Calu3 (cell line): ENCODE measurements around the gene AAGAB. TPM values are rescaled to one million over a fixed set of nuclear protein-coding genes. Genes with fewer than 3 reads are reported as not detected.
"Not testable (repeated sequence)": the region's sequence is repeated elsewhere in the genome, so short reads cannot be mapped to it uniquely, and the experiment has no call there.

ENCODE experiments used
- BruUV-seq: library from RNA; stranded (reverse); fragments of 400-500 nt; replicated peaks from 2 replicates; lab custom pipeline; 2021; lab: Mats Ljungman, UMichigan
- CTCF ChIA-PET: fragments of 300-600 bp; sonication (Branson Sonifier 250); formaldehyde crosslinking; loops from one replicate; lab custom pipeline; 2022; ENCODE audit warnings: antibody characterized with exemption; lab: Charles Lee
- DNase-seq: peaks from one replicate; pipeline ENCODE4 v3.0.0; 2022
- H3K27ac Mint-ChIP-seq: one replicate; pipeline ENCODE4 v1.8.0; 2022; ENCODE audit warnings: mixed read lengths; ENCODE audit not compliant: unreplicated experiment
- H3K27me3 Mint-ChIP-seq: one replicate; pipeline ENCODE4 v1.8.0; 2022; ENCODE audit warnings: mixed read lengths; ENCODE audit not compliant: unreplicated experiment
- H3K36me3 Mint-ChIP-seq: one replicate; pipeline ENCODE4 v1.8.0; 2022; ENCODE audit warnings: mild to moderate bottlenecking, moderate library complexity, mixed read lengths; ENCODE audit not compliant: insufficient read depth, unreplicated experiment
- H3K4me1 Mint-ChIP-seq: one replicate; pipeline ENCODE4 v1.8.0; 2022; ENCODE audit warnings: mild to moderate bottlenecking, low read depth, mixed read lengths; ENCODE audit not compliant: unreplicated experiment
- H3K4me3 Mint-ChIP-seq: one replicate; pipeline ENCODE4 v1.8.0; 2022; ENCODE audit warnings: mild to moderate bottlenecking, low read depth, moderate library complexity, mixed read lengths; ENCODE audit not compliant: unreplicated experiment
- H3K9me3 Mint-ChIP-seq: one replicate; pipeline ENCODE4 v1.8.0; 2022; ENCODE audit warnings: low read depth, mixed read lengths; ENCODE audit not compliant: unreplicated experiment
- intact Hi-C: fragments of 100-400 bp; cut with micrococcal nuclease; formaldehyde crosslinking; loops from one replicate; pipeline ENCODE4 v1.10.0; 2022; ENCODE audit not compliant: unreplicated experiment
- total RNA-seq: library from RNA; stranded (reverse); gene quantifications from 2 replicates; pipeline ENCODE4 v1.2.3, GENCODE V29; 2022
- TF ChIP-seq, protein P1 (sequence below): fragments of 200-600 bp; IDR thresholded peaks from one replicate; pipeline ENCODE4 v1.8.0; 2022; ENCODE audit warnings: antibody characterized with exemption; ENCODE audit not compliant: unreplicated experiment

The AAGAB gene
- total RNA-seq, 1 experiment from 2014 or later: 68.1 TPM

DNA sequence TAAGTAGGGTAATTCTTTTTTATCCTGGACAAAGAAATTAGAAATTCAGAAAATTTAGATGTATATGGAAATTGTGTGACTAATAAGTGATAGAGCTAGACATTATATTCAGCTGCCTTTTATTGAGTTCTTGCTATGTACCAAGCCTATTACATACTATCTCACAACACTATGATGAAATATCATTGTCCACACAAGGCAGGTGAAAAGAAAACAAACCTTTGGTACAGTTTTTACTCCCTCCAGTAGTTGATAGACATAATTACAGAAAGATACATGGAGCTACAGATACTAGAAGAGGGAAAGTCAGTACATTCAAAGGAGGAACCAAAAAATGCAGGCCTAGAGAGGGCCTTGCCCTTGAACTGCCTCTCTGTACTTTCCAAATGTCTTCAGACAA lies 4.9 kb upstream of the AAGAB start:
- intact Hi-C loops: no loop called here
- CTCF ChIA-PET: no interaction called here
- no peak overlapping the region for H3K4me3 Mint-ChIP-seq
- no TSS peak for BruUV-seq
- H3K36me3 Mint-ChIP-seq: peaks cover 9% of the 10 kb centered on the region
- peaks cover 8% of the 10 kb centered on the region for H3K4me1 Mint-ChIP-seq
- TF ChIP-seq, protein P1, sequence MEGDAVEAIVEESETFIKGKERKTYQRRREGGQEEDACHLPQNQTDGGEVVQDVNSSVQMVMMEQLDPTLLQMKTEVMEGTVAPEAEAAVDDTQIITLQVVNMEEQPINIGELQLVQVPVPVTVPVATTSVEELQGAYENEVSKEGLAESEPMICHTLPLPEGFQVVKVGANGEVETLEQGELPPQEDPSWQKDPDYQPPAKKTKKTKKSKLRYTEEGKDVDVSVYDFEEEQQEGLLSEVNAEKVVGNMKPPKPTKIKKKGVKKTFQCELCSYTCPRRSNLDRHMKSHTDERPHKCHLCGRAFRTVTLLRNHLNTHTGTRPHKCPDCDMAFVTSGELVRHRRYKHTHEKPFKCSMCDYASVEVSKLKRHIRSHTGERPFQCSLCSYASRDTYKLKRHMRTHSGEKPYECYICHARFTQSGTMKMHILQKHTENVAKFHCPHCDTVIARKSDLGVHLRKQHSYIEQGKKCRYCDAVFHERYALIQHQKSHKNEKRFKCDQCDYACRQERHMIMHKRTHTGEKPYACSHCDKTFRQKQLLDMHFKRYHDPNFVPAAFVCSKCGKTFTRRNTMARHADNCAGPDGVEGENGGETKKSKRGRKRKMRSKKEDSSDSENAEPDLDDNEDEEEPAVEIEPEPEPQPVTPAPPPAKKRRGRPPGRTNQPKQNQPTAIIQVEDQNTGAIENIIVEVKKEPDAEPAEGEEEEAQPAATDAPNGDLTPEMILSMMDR: no peak
- H3K27me3 Mint-ChIP-seq: no peaks in the 10 kb centered on the region
- no peak overlapping the region for H3K27ac Mint-ChIP-seq
- H3K9me3 Mint-ChIP-seq: no peaks in the 10 kb centered on the region
- DNase-seq: no peak

DNA sequence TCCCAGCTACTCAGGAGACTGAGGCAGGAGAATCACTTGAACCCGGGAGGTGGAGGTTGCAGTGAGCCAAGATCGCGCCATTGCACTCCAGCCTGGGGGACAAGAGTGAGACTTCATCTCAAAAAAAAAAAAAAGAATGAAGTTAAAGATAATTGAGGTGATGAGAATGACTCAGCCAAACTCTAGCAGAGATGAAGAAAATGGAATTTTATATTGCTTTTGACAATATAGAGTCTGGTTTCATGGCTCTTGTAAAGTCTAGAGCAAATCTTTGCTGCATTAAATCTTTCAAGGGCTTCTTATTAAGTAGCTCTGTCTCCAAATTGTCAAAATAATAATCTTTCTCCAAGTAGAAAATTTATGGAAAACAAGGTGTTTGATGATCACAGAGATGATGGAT lies 4.0 kb upstream of the AAGAB start:
- H3K36me3 Mint-ChIP-seq: peaks cover 18% of the 10 kb centered on the region

DNA sequence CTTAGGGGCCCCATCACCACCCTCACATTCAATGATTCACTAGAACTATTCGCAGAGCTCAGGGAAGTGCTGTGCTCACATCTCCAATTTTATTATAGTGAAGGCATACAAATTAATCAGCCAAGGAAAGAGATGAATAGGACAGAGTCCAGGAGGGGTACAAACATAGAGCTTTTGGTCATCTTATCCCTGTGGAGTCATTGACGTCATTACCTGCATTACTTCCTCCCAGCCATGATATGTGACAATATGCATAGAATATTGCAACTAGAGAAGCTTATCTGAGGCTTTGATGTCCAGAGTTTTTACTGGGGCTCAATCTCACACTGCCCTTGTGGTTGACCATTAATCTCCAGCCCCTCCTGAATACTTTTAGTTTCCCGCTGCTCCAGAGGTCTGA lies 1.6 kb upstream of the AAGAB start:
- peaks cover 17% of the 10 kb centered on the region for H3K4me1 Mint-ChIP-seq
- intact Hi-C loops: no loop called here
- peaks cover 25% of the 10 kb centered on the region for H3K36me3 Mint-ChIP-seq
- CTCF ChIA-PET: interaction anchor here (1.0 kb wide), 1 partner anchor 8 kb away, joined by 3 read pairs; no protein-coding TSS in a partner anchor
- H3K9me3 Mint-ChIP-seq: no peaks in the 10 kb centered on the region
- no TSS peak for BruUV-seq
- DNase-seq: no peak
- H3K27ac Mint-ChIP-seq: peak overlapping the region; percentile 30
- TF ChIP-seq, protein P1: no peak
- H3K4me3 Mint-ChIP-seq: peak overlapping the region; percentile 96
- H3K27me3 Mint-ChIP-seq: no peaks in the 10 kb centered on the region

More for the DNA sequence above, 4.0 kb upstream of the AAGAB start:
- intact Hi-C loops, DNase-seq, H3K9me3 Mint-ChIP-seq, H3K27ac Mint-ChIP-seq, BruUV-seq, H3K27me3 Mint-ChIP-seq, H3K4me3 Mint-ChIP-seq, H3K4me1 Mint-ChIP-seq: not testable (repeated sequence)
- CTCF ChIA-PET: interaction anchor here (0.7 to 1.1 kb wide), 3 partner anchors 22 to 413 kb away, joined by 4 to 5 read pairs (median 4); no protein-coding TSS in a partner anchor

DNA sequence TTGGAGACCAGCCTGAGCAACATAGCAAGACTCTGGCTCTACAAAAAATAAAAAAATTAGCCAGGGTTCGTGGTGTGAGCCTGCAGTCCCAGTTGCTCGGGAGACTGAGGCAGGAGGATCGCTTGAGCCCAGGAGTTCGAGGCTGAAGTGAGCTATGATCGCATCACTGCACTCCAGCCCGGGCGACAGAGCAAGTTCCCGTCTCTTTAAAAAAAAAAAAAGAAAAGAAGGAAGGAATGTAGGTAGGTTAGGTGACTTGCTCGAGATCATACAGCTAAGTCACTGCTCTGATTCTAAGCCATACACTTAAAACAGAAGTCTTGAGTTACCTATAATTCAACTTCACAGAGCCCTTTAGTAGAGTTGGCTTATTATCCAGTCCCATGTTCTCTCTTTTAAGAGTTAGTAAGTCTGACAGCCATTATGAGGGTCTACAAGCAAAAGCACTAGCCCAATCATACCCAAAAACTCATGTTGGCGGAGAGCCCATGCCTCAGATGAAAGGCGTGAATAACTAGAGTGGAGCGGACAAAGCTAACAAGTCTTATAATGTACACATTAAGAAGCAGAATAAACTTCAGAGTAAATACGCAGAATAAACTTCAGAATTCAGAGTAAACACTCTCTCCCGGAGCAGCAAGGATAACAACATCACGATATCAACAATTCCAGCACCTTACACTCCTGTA lies 768 bp downstream of the AAGAB start:
- intact Hi-C loops: loop anchor here (5.0 kb wide), 1 partner anchor 186 kb away; the partner anchor contains the start of gene SMAD3
- Mint-ChIP-seq H3K27ac (peak overlapping the region; percentile 95), H3K27me3 (no peaks in the 10 kb centered on the region), H3K4me3 (peak overlapping the region; percentile 96), H3K36me3 (peaks cover 25% of the 10 kb centered on the region), H3K9me3 (no peaks in the 10 kb centered on the region), H3K4me1 (peaks cover 23% of the 10 kb centered on the region)
- TF ChIP-seq, protein P1: no peak
- no peak for DNase-seq
- CTCF ChIA-PET: interaction anchor here (0.6 to 1.5 kb wide), 3 partner anchors 14 to 321 kb away, joined by 3 to 4 read pairs (median 4); no protein-coding TSS in a partner anchor
- TSS peak; percentile 59 for BruUV-seq
